Suprapubic skin (tissue), 4 donors: ENCODE data around the gene CSTF2.

ENCODE experiments used
- POLR2A ChIP-seq, 2 donors: fragments of 450-650 bp; IDR thresholded peaks; one replicate each; pipeline ENCODE4 v1.6.1; 2017; ENCODE audit warnings: antibody characterized with exemption in 2 of 2, mild to moderate bottlenecking in 2 of 2, moderate library complexity in 2 of 2
- POLR2AphosphoS5 ChIP-seq, 3 donors: sonication (generic); formaldehyde crosslinking; IDR thresholded peaks; one replicate each; pipeline ENCODE4 v1.6.1; 2017; ENCODE audit warnings: antibody characterized with exemption in 3 of 3
- TF ChIP-seq, protein P1 (sequence below), 2 donors: fragments of 200-600 bp in 1 of 2; fragments of 450-650 bp in 1 of 2; sonication (generic) in 1 of 2; IDR thresholded peaks; one replicate each; pipeline ENCODE4 v1.5.1; 2016 to 2019; ENCODE audit warnings: antibody characterized with exemption in 2 of 2, mild to moderate bottlenecking in 1 of 2, moderate library complexity in 1 of 2

DNA sequence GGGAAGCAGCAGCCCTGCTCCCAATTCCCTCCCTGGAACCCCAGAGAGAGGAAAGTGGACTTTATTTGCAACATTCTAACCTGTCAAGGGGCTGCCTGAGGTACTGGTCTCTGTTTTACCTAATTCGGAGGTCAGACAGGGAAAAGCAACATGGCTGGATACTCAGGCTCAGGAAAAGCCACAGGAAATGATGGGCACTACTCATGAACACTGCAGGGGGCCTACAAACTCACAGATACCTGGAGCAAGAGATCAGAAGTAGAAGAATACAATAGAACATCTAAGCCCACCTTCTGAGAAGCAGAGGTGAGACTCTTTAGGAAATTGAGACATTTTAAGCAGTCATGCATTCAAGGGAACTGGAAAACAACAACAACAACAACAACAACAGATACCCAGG, 15.4 kb upstream of the CSTF2 start:
- TF ChIP-seq, protein P1, sequence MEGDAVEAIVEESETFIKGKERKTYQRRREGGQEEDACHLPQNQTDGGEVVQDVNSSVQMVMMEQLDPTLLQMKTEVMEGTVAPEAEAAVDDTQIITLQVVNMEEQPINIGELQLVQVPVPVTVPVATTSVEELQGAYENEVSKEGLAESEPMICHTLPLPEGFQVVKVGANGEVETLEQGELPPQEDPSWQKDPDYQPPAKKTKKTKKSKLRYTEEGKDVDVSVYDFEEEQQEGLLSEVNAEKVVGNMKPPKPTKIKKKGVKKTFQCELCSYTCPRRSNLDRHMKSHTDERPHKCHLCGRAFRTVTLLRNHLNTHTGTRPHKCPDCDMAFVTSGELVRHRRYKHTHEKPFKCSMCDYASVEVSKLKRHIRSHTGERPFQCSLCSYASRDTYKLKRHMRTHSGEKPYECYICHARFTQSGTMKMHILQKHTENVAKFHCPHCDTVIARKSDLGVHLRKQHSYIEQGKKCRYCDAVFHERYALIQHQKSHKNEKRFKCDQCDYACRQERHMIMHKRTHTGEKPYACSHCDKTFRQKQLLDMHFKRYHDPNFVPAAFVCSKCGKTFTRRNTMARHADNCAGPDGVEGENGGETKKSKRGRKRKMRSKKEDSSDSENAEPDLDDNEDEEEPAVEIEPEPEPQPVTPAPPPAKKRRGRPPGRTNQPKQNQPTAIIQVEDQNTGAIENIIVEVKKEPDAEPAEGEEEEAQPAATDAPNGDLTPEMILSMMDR (IDR thresholded peaks at IDR 0.05): no peak
- no peak for TF ChIP-seq POLR2A (IDR thresholded peaks at IDR 0.05)
- no peak for TF ChIP-seq POLR2AphosphoS5 (IDR thresholded peaks at IDR 0.05)
